Measurements from ENCODE around the gene PI3.

- TF ChIP-seq POLR2A (IDR thresholded peaks at IDR 0.05; ENCODE audit: low read length) (no peak), CTCF (IDR thresholded peaks at IDR 0.05) (no peak), EP300 (IDR thresholded peaks at IDR 0.05) (no peak), SMC3 (IDR thresholded peaks at IDR 0.05) (no peak), NR3C1 (IDR thresholded peaks at IDR 0.05) (no peak), REST (IDR thresholded peaks at IDR 0.05) (no peak), TP53 (CRISPR knock-in tag; IDR thresholded peaks at IDR 0.05) (no peak), RFX5 (IDR thresholded peaks at IDR 0.05) (no peak), CHD4 (IDR thresholded peaks at IDR 0.05; ENCODE audit: borderline replicate concordance) (no peak)
These were observed 16.7 kb upstream of the PI3 start for GRCh38 chr20:45157962-45158361.

All from A549 (cell line).